GM12873 (cell line): ENCODE results near the gene HOXA10.

Source experiments
- TF ChIP-seq, protein P1 (sequence below): IDR thresholded peaks from 2 replicates; pipeline ENCODE4 v1.5.1; 2012; ENCODE audit warnings: low read depth, mild to moderate bottlenecking, moderate library complexity, low read length, control low read depth; ENCODE audit not compliant: insufficient read depth; ENCODE audit errors: missing control alignments

Gene HOXA10

DNA sequence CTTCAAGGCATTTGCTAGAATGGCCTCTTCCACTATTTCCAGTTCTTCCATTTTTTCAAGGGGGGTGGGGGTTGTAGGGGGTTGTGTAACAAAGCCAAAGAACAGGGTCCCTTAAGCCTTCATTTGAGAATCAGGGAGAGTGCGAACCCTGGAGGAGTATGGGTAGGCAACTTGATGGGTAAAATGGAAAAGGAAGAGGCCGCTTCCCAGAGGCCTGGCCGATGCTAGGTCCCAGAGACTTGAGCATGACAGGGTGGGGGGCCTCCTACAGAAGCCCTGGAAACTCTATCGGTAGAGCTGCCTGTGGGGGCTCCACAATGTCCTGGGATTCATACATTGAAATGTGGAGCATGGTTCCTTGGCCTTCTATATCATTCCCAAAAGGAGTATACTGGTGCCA is 34.9 kb upstream of the HOXA10 start:
- TF ChIP-seq, protein P1, sequence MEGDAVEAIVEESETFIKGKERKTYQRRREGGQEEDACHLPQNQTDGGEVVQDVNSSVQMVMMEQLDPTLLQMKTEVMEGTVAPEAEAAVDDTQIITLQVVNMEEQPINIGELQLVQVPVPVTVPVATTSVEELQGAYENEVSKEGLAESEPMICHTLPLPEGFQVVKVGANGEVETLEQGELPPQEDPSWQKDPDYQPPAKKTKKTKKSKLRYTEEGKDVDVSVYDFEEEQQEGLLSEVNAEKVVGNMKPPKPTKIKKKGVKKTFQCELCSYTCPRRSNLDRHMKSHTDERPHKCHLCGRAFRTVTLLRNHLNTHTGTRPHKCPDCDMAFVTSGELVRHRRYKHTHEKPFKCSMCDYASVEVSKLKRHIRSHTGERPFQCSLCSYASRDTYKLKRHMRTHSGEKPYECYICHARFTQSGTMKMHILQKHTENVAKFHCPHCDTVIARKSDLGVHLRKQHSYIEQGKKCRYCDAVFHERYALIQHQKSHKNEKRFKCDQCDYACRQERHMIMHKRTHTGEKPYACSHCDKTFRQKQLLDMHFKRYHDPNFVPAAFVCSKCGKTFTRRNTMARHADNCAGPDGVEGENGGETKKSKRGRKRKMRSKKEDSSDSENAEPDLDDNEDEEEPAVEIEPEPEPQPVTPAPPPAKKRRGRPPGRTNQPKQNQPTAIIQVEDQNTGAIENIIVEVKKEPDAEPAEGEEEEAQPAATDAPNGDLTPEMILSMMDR: no peak

DNA sequence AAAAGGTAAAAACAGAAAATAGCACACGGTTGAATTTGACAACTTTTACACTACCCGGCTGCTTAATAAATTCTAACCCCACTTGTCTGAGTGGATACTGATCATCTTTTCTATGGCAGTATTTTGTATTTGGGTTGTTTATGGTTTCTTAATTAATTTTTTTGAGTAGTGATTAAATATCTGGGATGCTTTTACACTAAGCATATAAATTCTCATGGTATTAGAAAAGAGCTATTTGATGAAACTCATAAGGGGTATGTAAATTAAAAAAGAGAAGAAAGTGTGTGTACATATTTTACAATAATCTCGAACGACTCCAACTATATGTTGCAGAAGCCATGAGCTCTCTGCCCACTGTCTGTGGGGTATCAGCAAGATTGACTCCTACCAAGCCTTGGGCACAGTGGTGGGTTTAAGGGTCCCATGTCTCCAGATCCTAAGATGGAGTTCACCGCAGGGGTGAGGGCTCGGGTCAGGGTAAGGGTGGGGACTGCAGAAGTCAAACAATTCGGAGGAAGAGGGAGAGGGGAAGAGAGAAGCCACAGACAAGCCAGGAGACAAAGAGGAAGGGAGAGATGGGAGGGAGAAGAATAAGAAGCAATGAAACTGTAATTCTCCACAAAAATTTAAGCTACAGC is 33.3 kb upstream of the HOXA10 start:
- TF ChIP-seq, protein P1: no peak

GRCh38 chr7:27205325-27206280 is 31.5 kb upstream of the HOXA10 start:
- TF ChIP-seq, protein P1: no peak

GRCh38 chr7:27204851-27205322 is 30.8 kb upstream of the HOXA10 start:
- TF ChIP-seq, protein P1: no peak

DNA sequence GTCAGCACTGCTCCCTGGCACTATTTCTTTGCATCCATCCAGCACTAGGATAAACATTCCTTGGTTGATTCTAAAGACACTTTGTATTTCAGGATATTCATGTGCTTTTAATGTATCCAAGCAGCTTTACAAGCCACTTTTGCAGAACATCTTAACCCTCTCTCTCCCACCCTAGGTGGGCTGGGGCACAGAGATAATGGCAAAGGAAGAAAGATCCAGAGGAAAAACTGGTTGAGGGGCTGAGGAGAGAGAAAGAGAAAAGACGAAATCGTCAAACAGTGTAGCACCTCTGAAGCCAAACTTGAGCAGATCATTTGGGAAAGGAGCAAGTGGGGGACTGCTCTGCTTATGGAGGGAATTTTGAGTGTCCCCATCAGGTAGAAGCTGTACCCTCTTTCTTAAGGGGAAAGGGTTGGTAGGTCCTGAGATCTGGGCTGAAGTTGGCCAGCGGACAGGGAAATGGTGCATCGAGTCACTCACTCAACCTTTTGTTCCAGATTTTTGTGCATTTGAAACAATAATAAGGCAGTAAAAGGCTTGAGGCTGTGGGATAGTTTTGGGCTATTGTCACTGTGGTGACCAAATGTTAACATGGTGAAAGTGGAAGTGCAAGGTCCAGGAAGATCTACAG is 30.0 kb upstream of the HOXA10 start:
- TF ChIP-seq, protein P1: no peak

GRCh38 chr7:27203365-27203953 is 29.3 kb upstream of the HOXA10 start:
- TF ChIP-seq, protein P1: no peak

DNA sequence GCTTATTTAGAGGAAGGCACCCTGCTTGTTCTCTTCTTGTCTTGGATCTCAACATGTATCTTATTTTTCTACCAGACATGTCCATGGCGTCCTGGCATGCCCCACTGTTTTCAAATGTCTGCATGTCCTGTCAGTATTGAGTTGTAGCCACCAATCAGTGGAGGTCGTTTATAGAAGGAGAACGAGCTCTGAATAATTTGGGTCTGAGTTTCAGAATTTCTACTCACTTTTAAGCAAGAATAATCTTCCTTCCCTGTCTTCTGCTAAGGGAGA is 28.7 kb upstream of the HOXA10 start:
- TF ChIP-seq, protein P1: no peak
